Measurements from ENCODE around the gene DNAJC10. TPM values are rescaled to one million over a fixed set of nuclear protein-coding genes. Genes with fewer than 3 reads are reported as not detected.

The DNAJC10 gene
- total RNA-seq, result 10 to 100 TPM; 39.1 to 46.9 (median 39.5) TPM

GRCh38 chr2:182715892-182716649 lies at the start of gene DNAJC10:
Gene DNAJC10, plus strand, starts transcription at chr2:182716257. Its CDS starts 1,830 bp downstream, at chr2:182718087.
- TF ChIP-seq POLR2A (IDR thresholded peaks at IDR 0.05; ENCODE audit: low read depth), result peak; percentile 41
- peak; percentile 87 for TF ChIP-seq POLR2AphosphoS5 (IDR thresholded peaks at IDR 0.05)
- TF ChIP-seq EP300 (IDR thresholded peaks at IDR 0.05), result no peak
- TF ChIP-seq CTCF (IDR thresholded peaks at IDR 0.05), result peak in 1 of 3 experiments; percentile 5
- Histone ChIP-seq H3K27me3 (no peaks in the 10 kb centered on the region), H3K4me1 (peaks cover 11 to 27% (median 24%) of the 10 kb centered on the region in 4 donors), H3K9me3 (no peaks in the 10 kb centered on the region), H3K27ac (replicated peaks in 1 of 4) (peak within 1 kb of the TSS; percentile 82 to 92 (median 86)), H3K36me3 (peaks cover 0 to 14% (median 7%) of the 10 kb centered on the region in 4 donors), H3K4me3 (peak within 1 kb of the TSS; percentile 72 to 94 (median 86))
- intact Hi-C loops (cut with DNase I), result no loop called here
- peak; percentile 96 for DNase-seq (ENCODE audit: extremely low spot score)
- WGBS, result 1% methylated on average over 13 of the region's 69 CpGs

- H3K36me3 ChIP-seq, result no peaks in the 10 kb centered on the region
- DNase-seq (ENCODE audit: extremely low spot score), result no peak
- no peaks in the 10 kb centered on the region for H3K27me3 ChIP-seq
- 88% methylated on average over 1 of the region's 1 CpG for WGBS
- H3K4me3 ChIP-seq, result no peak overlapping the region
- intact Hi-C loops (cut with DNase I), result no loop called here
- no peaks in the 10 kb centered on the region for H3K4me1 ChIP-seq
- no peak overlapping the region for H3K27ac ChIP-seq (replicated peaks in 1 of 4)
- H3K9me3 ChIP-seq, result no peaks in the 10 kb centered on the region
- TF ChIP-seq CTCF (IDR thresholded peaks at IDR 0.05), result peak in 2 of 3 experiments; percentile 17 to 38
- TF ChIP-seq EP300 (IDR thresholded peaks at IDR 0.05), result no peak
Measured at GRCh38 chr2:182666674-182667314, 49.3 kb upstream of the DNAJC10 start.

GRCh38 chr2:182667315-182667695 lies 48.8 kb upstream of the DNAJC10 start:
- Histone ChIP-seq H3K27me3 (no peaks in the 10 kb centered on the region), H3K9me3 (no peaks in the 10 kb centered on the region), H3K4me1 (no peaks in the 10 kb centered on the region), H3K4me3 (no peak overlapping the region), H3K36me3 (no peaks in the 10 kb centered on the region), H3K27ac (replicated peaks in 1 of 4) (no peak overlapping the region)
- DNase-seq (ENCODE audit: extremely low spot score), result no peak
- TF ChIP-seq POLR2AphosphoS5 (IDR thresholded peaks at IDR 0.05) (no peak), POLR2A (IDR thresholded peaks at IDR 0.05; ENCODE audit: low read depth) (no peak)
- intact Hi-C loops (cut with DNase I), result no loop called here
- 91% methylated on average over 1 of the region's 1 CpG for WGBS

- H3K27me3 ChIP-seq, result no peaks in the 10 kb centered on the region
- 56% methylated on average over 6 of the region's 6 CpGs for WGBS
- H3K36me3 ChIP-seq, result no peaks in the 10 kb centered on the region
- peaks cover 0 to 5% (median 0%) of the 10 kb centered on the region in 4 donors for H3K4me1 ChIP-seq
- TF ChIP-seq POLR2A (IDR thresholded peaks at IDR 0.05; ENCODE audit: low read depth) (no peak), CTCF (IDR thresholded peaks at IDR 0.05) (no peak), POLR2AphosphoS5 (IDR thresholded peaks at IDR 0.05) (no peak), EP300 (IDR thresholded peaks at IDR 0.05) (no peak)
- intact Hi-C loops (cut with DNase I), result no loop called here
- H3K27ac ChIP-seq (replicated peaks in 1 of 4), result no peak overlapping the region
- no peak overlapping the region for H3K4me3 ChIP-seq
- no peak for DNase-seq (ENCODE audit: extremely low spot score)
- H3K9me3 ChIP-seq, result no peaks in the 10 kb centered on the region
Measured at GRCh38 chr2:182668671-182669070, 47.4 kb upstream of the DNAJC10 start.

- WGBS, result 58% methylated on average over 6 of the region's 6 CpGs
- Histone ChIP-seq H3K4me3 (no peak overlapping the region), H3K27me3 (no peaks in the 10 kb centered on the region), H3K9me3 (no peaks in the 10 kb centered on the region), H3K27ac (replicated peaks in 1 of 4) (no peak overlapping the region), H3K4me1 (peaks cover 0 to 5% (median 0%) of the 10 kb centered on the region in 4 donors), H3K36me3 (no peaks in the 10 kb centered on the region)
- no peak for DNase-seq (ENCODE audit: extremely low spot score)
- TF ChIP-seq EP300 (IDR thresholded peaks at IDR 0.05), result no peak
- intact Hi-C loops (cut with DNase I), result no loop called here
Measured at GRCh38 chr2:182672466-182673165, 43.4 kb upstream of the DNAJC10 start.
